Neural cell (in vitro differentiated cells): ENCODE results near the gene MSI2. TPM values are rescaled to one million over a fixed set of nuclear protein-coding genes. Genes with fewer than 3 reads are reported as not detected.

Experiments
- H2AFZ ChIP-seq: fragments of 200-600, 300-800 bp; sonication (generic), shearing (Covaris generic); 2 replicates; pipeline ENCODE4 v1.6.0; 2014; ENCODE audit warnings: low read depth, mild to moderate bottlenecking, antibody characterized with exemption, low read length, moderate library complexity
- H3F3A ChIP-seq: fragments of 200-600 bp; shearing (Covaris generic); 2 replicates; pipeline ENCODE4 v1.6.1; 2016; ENCODE audit warnings: mild to moderate bottlenecking, moderate library complexity, mixed read lengths, antibody characterized with exemption, low read length; ENCODE audit not compliant: insufficient read depth, poor library complexity, severe bottlenecking
- H3K27ac ChIP-seq: fragments of 200-600, 300-800 bp; sonication (generic), shearing (Covaris generic); 2 replicates; pipeline ENCODE4 v1.5.1; 2014; ENCODE audit warnings: mild to moderate bottlenecking, low read length, moderate library complexity
- H3K27me3 ChIP-seq: fragments of 300-800, 200-600 bp; sonication (generic), shearing (Covaris generic); 2 replicates; pipeline ENCODE4 v1.6.0; 2014; ENCODE audit warnings: mild to moderate bottlenecking, low read depth, low read length, moderate library complexity; ENCODE audit not compliant: insufficient read depth
- H3K36me3 ChIP-seq: fragments of 300-800, 200-600 bp; sonication (generic), shearing (Covaris generic); 2 replicates; pipeline ENCODE4 v1.5.1; 2014; ENCODE audit warnings: mild to moderate bottlenecking, antibody characterized with exemption, low read length, moderate library complexity; ENCODE audit not compliant: insufficient read depth
- H3K4me2 ChIP-seq: fragments of 300-800, 200-600 bp; sonication (generic), shearing (Covaris generic); 2 replicates; pipeline ENCODE4 v1.6.0; 2014; ENCODE audit warnings: mild to moderate bottlenecking, low read length
- H3K4me3 ChIP-seq: fragments of 300-800, 200-600 bp; sonication (generic), shearing (Covaris generic); 2 replicates; pipeline ENCODE4 v1.5.1; 2014; ENCODE audit warnings: mild to moderate bottlenecking, low read length, moderate library complexity
- H3K79me2 ChIP-seq: fragments of 200-600 bp; shearing (Covaris generic); replicated peaks from 2 replicates; pipeline ENCODE4 v1.6.0; 2014; ENCODE audit warnings: mild to moderate bottlenecking, low read length, moderate library complexity; ENCODE audit not compliant: insufficient read depth
- H3K9ac ChIP-seq: fragments of 300-800, 200-600 bp; sonication (generic), shearing (Covaris generic); 2 replicates; pipeline ENCODE4 v1.6.1; 2016; ENCODE audit warnings: mild to moderate bottlenecking, low read length, mixed read lengths
- H3K9me2 ChIP-seq: fragments of 200-600 bp; shearing (Covaris generic); 2 replicates; pipeline ENCODE4 v1.6.1; 2016; ENCODE audit warnings: mild to moderate bottlenecking, low read length, mixed read lengths; ENCODE audit not compliant: insufficient read depth
- H3K9me3 ChIP-seq: fragments of 200-600, 300-800 bp; sonication (generic), shearing (Covaris generic); 2 replicates; pipeline ENCODE4 v1.6.1; 2016; ENCODE audit warnings: mild to moderate bottlenecking, mixed run types, low read length, moderate library complexity, mixed read lengths
- H4K20me1 ChIP-seq: fragments of 200-600 bp; shearing (Covaris generic); 2 replicates; pipeline ENCODE4 v1.6.1; 2016; ENCODE audit warnings: mild to moderate bottlenecking, mixed run types; ENCODE audit not compliant: insufficient read depth
- CTCF ChIP-seq: fragments of 450-650 bp; IDR thresholded peaks from 2 replicates; pipeline ENCODE4 v1.5.1; 2014; ENCODE audit warnings: antibody characterized with exemption, mild to moderate bottlenecking, moderate library complexity; ENCODE audit not compliant: poor library complexity, severe bottlenecking
- EP300 ChIP-seq: fragments of 450-650 bp; conservative IDR thresholded peaks from 2 replicates; pipeline ENCODE4 v1.6.1; 2014; ENCODE audit warnings: antibody characterized with exemption, mild to moderate bottlenecking, moderate library complexity; ENCODE audit not compliant: poor library complexity, severe bottlenecking
- EZH2 ChIP-seq: fragments of 200-600, 300-800 bp; shearing (Covaris generic), sonication (generic); IDR thresholded peaks from 2 replicates; pipeline ENCODE4 v1.6.1; 2014; ENCODE audit warnings: antibody characterized with exemption, low read length, borderline replicate concordance, mild to moderate bottlenecking; ENCODE audit not compliant: insufficient read depth, poor library complexity, severe bottlenecking
- MXI1 ChIP-seq: fragments of 450-650 bp; conservative IDR thresholded peaks from 2 replicates; pipeline ENCODE4 v1.6.1; 2014; ENCODE audit warnings: antibody characterized with exemption, mild to moderate bottlenecking; ENCODE audit not compliant: poor library complexity, severe bottlenecking
- POLR2AphosphoS5 ChIP-seq: IDR thresholded peaks from 2 replicates; pipeline ENCODE4 v1.6.1; 2012
- RAD21 ChIP-seq: fragments of 450-650 bp; conservative IDR thresholded peaks from 2 replicates; pipeline ENCODE4 v1.6.1; 2014; ENCODE audit warnings: antibody characterized with exemption, mild to moderate bottlenecking, moderate library complexity
- REST ChIP-seq: IDR thresholded peaks from 2 replicates; pipeline ENCODE4 v1.6.1; 2012; ENCODE audit warnings: borderline replicate concordance
- SMC3 ChIP-seq: fragments of 450-650 bp; conservative IDR thresholded peaks from 2 replicates; pipeline ENCODE4 v1.6.1; 2014; ENCODE audit warnings: antibody characterized with exemption, mild to moderate bottlenecking, moderate library complexity; ENCODE audit not compliant: poor library complexity
- TAF1 ChIP-seq: IDR thresholded peaks from 2 replicates; pipeline ENCODE4 v1.6.1; 2012; ENCODE audit warnings: low read depth
- polyA plus RNA-seq: library from polyadenylated mRNA; depleted of rRNA; stranded (reverse); fragments of >200 nt; gene quantifications from 2 replicates; pipeline ENCODE4 v1.2.3, GENCODE V29; 2014

The MSI2 gene
- polyA plus RNA-seq, 1 donor from 2014 or later, result 61.4 TPM

DNA sequence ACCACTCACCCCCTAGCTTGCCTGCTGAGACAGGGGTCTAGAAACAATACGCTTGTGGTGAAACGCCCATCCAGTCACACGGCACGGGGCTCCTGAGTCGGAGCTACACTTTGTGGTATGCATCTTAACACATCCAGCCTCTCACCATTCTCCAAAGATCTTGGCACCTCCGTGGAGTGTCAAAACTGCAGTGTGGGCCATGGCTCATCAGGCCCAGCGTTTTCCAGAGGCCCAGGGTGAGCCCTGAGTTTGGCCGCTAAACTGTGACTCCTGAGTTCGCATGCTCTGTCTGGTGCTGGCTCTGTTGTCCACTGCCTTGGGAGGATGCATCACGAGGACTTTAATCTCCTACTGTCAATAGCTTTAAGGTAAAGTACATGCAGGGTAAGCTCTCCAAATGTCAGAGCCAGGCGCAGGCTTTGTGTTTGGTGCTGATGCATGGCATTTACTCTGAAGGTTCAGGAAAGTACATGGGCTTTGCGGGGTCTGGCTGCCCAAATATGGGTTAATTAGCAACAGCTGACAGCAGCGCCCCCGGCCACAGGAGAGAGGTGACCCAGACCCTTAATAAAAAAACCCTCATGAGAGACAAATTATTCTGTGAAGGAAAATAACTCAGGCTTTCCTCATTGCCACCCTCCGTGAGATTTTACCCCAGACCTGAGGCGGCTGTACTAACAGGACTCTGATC, 370.3 kb downstream of the MSI2 start:
- H3K36me3 ChIP-seq, result no peaks in the 10 kb centered on the region
- TF ChIP-seq TAF1 (no peak), POLR2AphosphoS5 (no peak), REST (no peak), EP300 (no peak), EZH2 (no peak), CTCF (no peak), MXI1 (no peak), SMC3 (no peak), RAD21 (no peak)
- no peak overlapping the region for H2AFZ ChIP-seq
- H3K9me3 ChIP-seq, result no peaks in the 10 kb centered on the region
- H3K4me3 ChIP-seq, result no peak overlapping the region
- H3K9ac ChIP-seq, result no peak overlapping the region
- H3K27ac ChIP-seq, result no peak overlapping the region
- H3K27me3 ChIP-seq, result no peaks in the 10 kb centered on the region
- no peaks in the 10 kb centered on the region for H3F3A ChIP-seq
- no peaks in the 10 kb centered on the region for H3K9me2 ChIP-seq
- H3K79me2 ChIP-seq, result no peaks in the 10 kb centered on the region
- no peaks in the 10 kb centered on the region for H4K20me1 ChIP-seq
- H3K4me2 ChIP-seq, result no peak overlapping the region

- Histone ChIP-seq H3K4me2 (no peak overlapping the region), H3F3A (no peaks in the 10 kb centered on the region), H2AFZ (no peak overlapping the region), H3K36me3 (no peaks in the 10 kb centered on the region), H3K9me3 (no peaks in the 10 kb centered on the region), H3K9ac (no peak overlapping the region), H3K9me2 (no peaks in the 10 kb centered on the region), H4K20me1 (no peaks in the 10 kb centered on the region), H3K79me2 (no peaks in the 10 kb centered on the region), H3K27ac (no peak overlapping the region), H3K4me3 (no peak overlapping the region), H3K27me3 (no peaks in the 10 kb centered on the region)
- TF ChIP-seq SMC3 (no peak), POLR2AphosphoS5 (no peak), MXI1 (no peak), RAD21 (no peak)
Measured at GRCh38 chr17:57627591-57627990, 371.3 kb downstream of the MSI2 start.
